ENCODE data around the gene MAMDC4. TPM values are rescaled to one million over a fixed set of nuclear protein-coding genes. Genes with fewer than 3 reads are reported as not detected.
"Not testable (repeated sequence)": the region's sequence is repeated elsewhere in the genome, so short reads cannot be mapped to it uniquely, and the experiment has no call there.

Gene MAMDC4
- total RNA-seq, 2 donors from 2014 or later = 5.2 to 17.7 TPM

GRCh38 chr9:136832581-136832980 is 19.6 kb upstream of the MAMDC4 start:
- WGBS = 94% methylated on average over 9 of the region's 9 CpGs
- TF ChIP-seq POLR2A (IDR thresholded peaks at IDR 0.05) = no peak
- no peak for TF ChIP-seq POLR2AphosphoS5 (IDR thresholded peaks at IDR 0.05)
- TF ChIP-seq CTCF (IDR thresholded peaks at IDR 0.05) = no peak
- no peaks in the 10 kb centered on the region for H3K4me1 ChIP-seq (replicated peaks)
- no peak overlapping the region for H3K27ac ChIP-seq
- peaks cover 0 to 14% of the 10 kb centered on the region in 2 donors for H3K36me3 ChIP-seq
- no peak for DNase-seq (ENCODE audit: low spot score)
- H3K27me3 ChIP-seq (replicated peaks; ENCODE audit: insufficient read depth) = no peaks in the 10 kb centered on the region
- no peaks in the 10 kb centered on the region for H3K9me3 ChIP-seq
- intact Hi-C loops (cut with DNase I) = no loop called here
- H3K4me3 ChIP-seq = no peak overlapping the region

- peaks cover 0 to 14% of the 10 kb centered on the region in 2 donors for H3K36me3 ChIP-seq
- 83% methylated on average over 16 of the region's 16 CpGs for WGBS
- H3K27me3 ChIP-seq (replicated peaks; ENCODE audit: insufficient read depth); H3K9me3 ChIP-seq; intact Hi-C loops (cut with DNase I); H3K4me3 ChIP-seq; DNase-seq (ENCODE audit: low spot score); H3K27ac ChIP-seq; H3K4me1 ChIP-seq (replicated peaks): not testable (repeated sequence)
Measured at GRCh38 chr9:136833381-136834048, 18.6 kb upstream of the MAMDC4 start.

GRCh38 chr9:136835162-136835931 is 16.8 kb upstream of the MAMDC4 start:
- Histone ChIP-seq H3K4me1 (replicated peaks) (no peaks in the 10 kb centered on the region), H3K4me3 (no peak overlapping the region), H3K9me3 (no peaks in the 10 kb centered on the region), H3K36me3 (peaks cover 3 to 14% of the 10 kb centered on the region in 2 donors), H3K27me3 (replicated peaks; ENCODE audit: insufficient read depth) (no peaks in the 10 kb centered on the region), H3K27ac (no peak overlapping the region)
- 92% methylated on average over 36 of the region's 36 CpGs for WGBS
- TF ChIP-seq POLR2AphosphoS5 (IDR thresholded peaks at IDR 0.05) (no peak), POLR2A (IDR thresholded peaks at IDR 0.05) (no peak), CTCF (IDR thresholded peaks at IDR 0.05) (no peak)
- no peak for DNase-seq (ENCODE audit: low spot score)
- intact Hi-C loops (cut with DNase I) = no loop called here

GRCh38 chr9:136835932-136836904 is 15.9 kb upstream of the MAMDC4 start:
- no peak overlapping the region for H3K27ac ChIP-seq
- peaks cover 3 to 14% of the 10 kb centered on the region in 2 donors for H3K36me3 ChIP-seq
- H3K27me3 ChIP-seq (replicated peaks; ENCODE audit: insufficient read depth) = no peaks in the 10 kb centered on the region
- WGBS = 89% methylated on average over 18 of the region's 21 CpGs
- peaks cover 2% of the 10 kb centered on the region for H3K4me1 ChIP-seq (replicated peaks)
- no peaks in the 10 kb centered on the region for H3K9me3 ChIP-seq
- DNase-seq (ENCODE audit: low spot score) = no peak
- TF ChIP-seq POLR2AphosphoS5 (IDR thresholded peaks at IDR 0.05) (no peak), CTCF (IDR thresholded peaks at IDR 0.05) (no peak), POLR2A (IDR thresholded peaks at IDR 0.05) (no peak)
- no peak overlapping the region for H3K4me3 ChIP-seq
- intact Hi-C loops (cut with DNase I) = no loop called here

Data from prostate gland (tissue), 2 donors.